ENCODE results near the gene SPATA13. TPM values are rescaled to one million over a fixed set of nuclear protein-coding genes. Genes with fewer than 3 reads are reported as not detected.

SPATA13 gene
- total RNA-seq, 1 experiment from 2014 or later, result 14.1 TPM

DNA sequence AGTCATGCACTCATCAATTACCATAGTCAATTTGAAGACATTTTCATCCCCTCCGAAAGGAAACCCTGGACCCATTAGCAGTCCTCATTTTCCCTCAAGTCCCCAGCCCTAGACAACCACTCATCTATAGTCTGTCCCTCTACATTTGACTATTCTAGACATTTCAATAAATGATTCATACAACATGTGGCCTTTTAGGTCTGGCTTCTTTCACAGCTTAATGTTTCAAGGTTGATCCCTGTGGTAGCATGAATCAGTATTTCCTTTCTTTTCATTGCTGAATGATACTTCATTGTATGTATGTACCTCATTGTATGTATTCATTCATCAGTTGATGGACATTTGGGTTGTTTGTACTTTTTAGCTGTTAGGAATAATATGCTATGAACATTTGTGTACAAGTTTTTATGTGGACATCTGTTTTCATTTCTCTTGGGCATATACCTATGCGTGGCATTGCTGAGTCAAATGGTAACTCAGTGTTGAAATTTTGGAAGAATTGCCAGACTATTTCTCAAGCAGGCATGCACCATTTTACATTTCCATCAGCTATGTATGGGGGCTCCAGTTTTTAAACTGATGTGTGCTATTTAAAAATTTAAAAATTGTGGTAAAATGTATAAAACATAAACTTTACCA, 18.4 kb downstream of the SPATA13 start:
- Histone ChIP-seq H3K56ac (ENCODE audit: insufficient read length, low read depth, low read length) (no peak overlapping the region), H2AFZ (ENCODE audit: low read length) (no peak overlapping the region), H2BK5ac (ENCODE audit: insufficient read length, low read length) (no peak overlapping the region), H4K5ac (ENCODE audit: insufficient read length, low read depth, low read length) (no peak overlapping the region), H4K8ac (replicated peaks; ENCODE audit: insufficient read length, low read depth, low read length) (no peak overlapping the region), H2BK12ac (ENCODE audit: insufficient read length, low read depth, low read length) (no peak overlapping the region), H3K23ac (ENCODE audit: insufficient read length, low read depth, low read length) (no peak overlapping the region), H3K79me2 (ENCODE audit: insufficient read depth, low read length) (peaks cover 2% of the 10 kb centered on the region), H3K4me1 (ENCODE audit: insufficient read depth, low read length) (no peaks in the 10 kb centered on the region; the same call in 1 of the 2 replicates), H4K20me1 (ENCODE audit: control insufficient read depth, insufficient read depth, insufficient read length) (no peaks in the 10 kb centered on the region), H3K79me1 (ENCODE audit: insufficient read depth, low read depth, low read length, poor library complexity, severe bottlenecking) (no peaks in the 10 kb centered on the region), H3K27ac (ENCODE audit: insufficient read length, low read depth, low read length) (no peak overlapping the region), H3K4me2 (ENCODE audit: insufficient read depth, insufficient read length, low read length) (no peak overlapping the region), H4K91ac (ENCODE audit: insufficient read length, low read depth, low read length) (no peak overlapping the region), H2BK120ac (ENCODE audit: low read depth, low read length, poor library complexity, severe bottlenecking) (no peak overlapping the region), H3K9me3 (ENCODE audit: control insufficient read depth, low read depth, low read length) (no peaks in the 10 kb centered on the region), H3K14ac (ENCODE audit: insufficient read depth, low read length) (no peak overlapping the region), H3K9ac (ENCODE audit: extremely low read depth, insufficient read length, low read length) (no peak overlapping the region), H2BK15ac (ENCODE audit: low read depth, low read length) (no peak overlapping the region), H3K4ac (ENCODE audit: low read depth, low read length) (no peak overlapping the region), H3T11ph (ENCODE audit: low read length) (no peak overlapping the region), H2BK20ac (ENCODE audit: low read depth, low read length, poor library complexity, severe bottlenecking) (no peak overlapping the region), H2AK5ac (ENCODE audit: insufficient read length, low read length) (no peak overlapping the region), H3K23me2 (ENCODE audit: insufficient read length, low read depth, low read length, poor library complexity, severe bottlenecking) (no peaks in the 10 kb centered on the region), H3K18ac (ENCODE audit: insufficient read length, low read depth, low read length) (no peak overlapping the region), H3K27me3 (ENCODE audit: insufficient read depth, low read length) (no peaks in the 10 kb centered on the region)
- WGBS (ENCODE audit: extremely low coverage, insufficient read length, low lambda C conversion rate), result no CpG with 5 or more reads among the region's 2 CpGs
- peaks cover 0 to 1% (median 0%) of the 10 kb centered on the region in 3 experiments; a peak in 2 of 7 replicates for H3K36me3 Mint-ChIP-seq (ENCODE audit: insufficient read depth in 1 of 3, low read depth in 3 of 3)
- no peak overlapping the region for H3K4me3 Mint-ChIP-seq
- H3K4me1 Mint-ChIP-seq, result peaks cover 33 to 35% of the 10 kb centered on the region in 2 experiments
- TF ChIP-seq, protein P1, sequence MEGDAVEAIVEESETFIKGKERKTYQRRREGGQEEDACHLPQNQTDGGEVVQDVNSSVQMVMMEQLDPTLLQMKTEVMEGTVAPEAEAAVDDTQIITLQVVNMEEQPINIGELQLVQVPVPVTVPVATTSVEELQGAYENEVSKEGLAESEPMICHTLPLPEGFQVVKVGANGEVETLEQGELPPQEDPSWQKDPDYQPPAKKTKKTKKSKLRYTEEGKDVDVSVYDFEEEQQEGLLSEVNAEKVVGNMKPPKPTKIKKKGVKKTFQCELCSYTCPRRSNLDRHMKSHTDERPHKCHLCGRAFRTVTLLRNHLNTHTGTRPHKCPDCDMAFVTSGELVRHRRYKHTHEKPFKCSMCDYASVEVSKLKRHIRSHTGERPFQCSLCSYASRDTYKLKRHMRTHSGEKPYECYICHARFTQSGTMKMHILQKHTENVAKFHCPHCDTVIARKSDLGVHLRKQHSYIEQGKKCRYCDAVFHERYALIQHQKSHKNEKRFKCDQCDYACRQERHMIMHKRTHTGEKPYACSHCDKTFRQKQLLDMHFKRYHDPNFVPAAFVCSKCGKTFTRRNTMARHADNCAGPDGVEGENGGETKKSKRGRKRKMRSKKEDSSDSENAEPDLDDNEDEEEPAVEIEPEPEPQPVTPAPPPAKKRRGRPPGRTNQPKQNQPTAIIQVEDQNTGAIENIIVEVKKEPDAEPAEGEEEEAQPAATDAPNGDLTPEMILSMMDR (conservative IDR thresholded peaks at IDR 0.05), result no peak
- no peak overlapping the region; a peak in 1 of 7 replicates for H3K27ac Mint-ChIP-seq
- H3K27me3 Mint-ChIP-seq (ENCODE audit: low read depth), result no peaks in the 10 kb centered on the region
- H3K9me3 Mint-ChIP-seq, result no peaks in the 10 kb centered on the region
- no peak for DNase-seq

Data from H9 (cell line).